SK-N-MC (cell line): ENCODE measurements around the gene TBC1D9B.

Source experiments
- EZH2 ChIP-seq: fragments of 200-600 bp; sonication (generic); IDR thresholded peaks from one replicate; pipeline ENCODE4 v1.6.1; 2017; ENCODE audit warnings: antibody characterized with exemption
- POLR2AphosphoS5 ChIP-seq: IDR thresholded peaks from 2 replicates; pipeline ENCODE4 v1.6.1; 2012; ENCODE audit warnings: mild to moderate bottlenecking, low read depth, low read length, borderline replicate concordance

DNA sequence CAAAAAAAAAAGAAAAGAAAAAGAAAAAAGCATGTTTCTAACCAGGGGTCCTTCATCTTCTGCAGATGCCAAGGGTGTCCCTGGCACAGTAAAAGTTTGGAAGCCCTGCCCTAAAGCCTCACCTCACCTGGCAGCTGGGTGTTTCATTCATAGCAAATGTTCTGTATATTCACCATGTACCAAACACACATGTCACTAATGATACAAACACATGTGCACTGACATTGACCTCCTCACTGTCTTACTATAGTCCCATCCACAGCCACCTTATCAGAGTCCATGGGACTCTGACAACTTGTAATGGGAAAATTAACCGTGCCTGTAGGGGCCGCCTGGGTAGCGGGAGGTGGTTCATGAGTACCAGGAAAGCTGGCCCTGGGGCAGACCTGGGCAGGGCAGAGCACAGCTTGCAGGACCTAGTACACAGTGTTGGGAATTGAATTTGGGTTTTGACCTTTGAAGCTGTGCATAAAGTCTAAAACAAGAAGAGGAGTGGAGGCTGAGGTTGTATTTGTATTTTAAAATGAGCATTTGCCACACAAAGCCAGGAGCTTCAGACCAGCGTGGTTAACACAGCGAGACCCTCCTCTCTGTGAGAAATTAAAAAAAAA, 94.6 kb downstream of the TBC1D9B start:
- TF ChIP-seq EZH2 (no peak), POLR2AphosphoS5 (no peak)
